ENCODE data around the gene KCNB1.

The KCNB1 gene

DNA sequence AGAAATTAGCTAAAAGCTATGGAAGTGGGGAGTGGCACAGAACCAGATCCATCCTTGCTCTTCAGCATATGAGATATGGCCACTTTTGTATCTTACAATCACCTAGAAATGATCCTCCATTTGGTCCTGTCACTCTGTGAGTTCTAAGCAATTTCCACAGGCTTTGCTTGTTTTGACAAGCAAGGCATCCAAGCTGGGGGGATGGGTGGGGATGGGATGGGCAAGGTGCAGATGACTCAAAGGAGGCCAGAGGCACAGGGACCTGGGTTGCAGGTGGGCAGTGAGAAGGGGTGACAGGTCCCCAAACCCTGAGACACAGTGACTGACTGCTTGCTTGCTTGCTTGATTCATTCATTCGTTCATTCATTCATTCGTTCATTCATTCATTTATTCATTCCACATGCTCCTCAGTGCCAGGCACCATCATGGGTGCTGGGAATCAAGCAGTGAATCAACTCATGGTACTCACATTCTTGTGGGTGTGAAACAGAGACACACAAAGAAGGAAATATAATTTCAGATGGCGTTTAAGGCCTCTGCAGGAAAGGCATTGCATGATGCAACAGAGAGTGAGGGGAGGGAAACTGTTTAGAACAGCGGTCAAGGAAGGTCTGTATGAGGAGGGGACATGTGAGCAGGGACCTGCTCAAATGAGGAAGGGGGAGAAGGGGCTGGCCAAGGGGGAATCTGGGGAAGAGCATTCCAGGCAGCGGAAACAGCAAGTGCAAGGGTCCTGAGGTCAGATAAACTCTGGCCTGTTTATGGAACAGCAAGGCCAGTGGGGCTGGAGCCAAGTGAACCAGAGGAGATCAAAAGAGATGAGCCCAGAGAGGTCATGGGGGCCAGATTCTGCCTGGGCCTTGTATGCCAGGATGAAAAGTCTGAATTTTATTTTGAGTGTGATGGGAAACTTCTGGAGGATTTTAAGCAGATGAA lies 3.4 kb downstream of the KCNB1 start:
- no peak for DNase-seq (ENCODE audit: low read depth)
- H3K4me3 ChIP-seq (ENCODE audit: low read depth, low read length): no peak overlapping the region
- no peak for TF ChIP-seq MYC (IDR thresholded peaks at IDR 0.05; ENCODE audit: low read depth, low read length)
- TF ChIP-seq, protein P1, sequence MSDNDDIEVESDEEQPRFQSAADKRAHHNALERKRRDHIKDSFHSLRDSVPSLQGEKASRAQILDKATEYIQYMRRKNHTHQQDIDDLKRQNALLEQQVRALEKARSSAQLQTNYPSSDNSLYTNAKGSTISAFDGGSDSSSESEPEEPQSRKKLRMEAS (IDR thresholded peaks at IDR 0.05; ENCODE audit: low read depth, low read length): no peak
- no peak for TF ChIP-seq POLR2A (IDR thresholded peaks at IDR 0.05; ENCODE audit: extremely low read depth, insufficient read length)
- no peak for TF ChIP-seq CTCF (IDR thresholded peaks at IDR 0.05; ENCODE audit: low read depth, low read length)

- TF ChIP-seq MYC (IDR thresholded peaks at IDR 0.05; ENCODE audit: low read depth, low read length): no peak
- TF ChIP-seq, protein P1 (IDR thresholded peaks at IDR 0.05; ENCODE audit: low read depth, low read length): no peak
- no peak for TF ChIP-seq CTCF (IDR thresholded peaks at IDR 0.05; ENCODE audit: low read depth, low read length)
- no peak for TF ChIP-seq POLR2A (IDR thresholded peaks at IDR 0.05; ENCODE audit: extremely low read depth, insufficient read length)
- H3K4me3 ChIP-seq (ENCODE audit: low read depth, low read length): no peak overlapping the region
- no peak for DNase-seq (ENCODE audit: low read depth)
These were observed 4.2 kb downstream of the KCNB1 start for GRCh38 chr20:49478266-49478665.

GRCh38 chr20:49477200-49477599 lies 5.3 kb downstream of the KCNB1 start:
- H3K4me3 ChIP-seq (ENCODE audit: low read depth, low read length): no peak overlapping the region
- DNase-seq (ENCODE audit: low read depth): no peak
- no peak for TF ChIP-seq CTCF (IDR thresholded peaks at IDR 0.05; ENCODE audit: low read depth, low read length)
- no peak for TF ChIP-seq MYC (IDR thresholded peaks at IDR 0.05; ENCODE audit: low read depth, low read length)

GRCh38 chr20:49476016-49476355 lies 6.5 kb downstream of the KCNB1 start:
- no peak for TF ChIP-seq CTCF (IDR thresholded peaks at IDR 0.05; ENCODE audit: low read depth, low read length)
- TF ChIP-seq MYC (IDR thresholded peaks at IDR 0.05; ENCODE audit: low read depth, low read length): no peak
- TF ChIP-seq, protein P1 (IDR thresholded peaks at IDR 0.05; ENCODE audit: low read depth, low read length): no peak
- no peak for TF ChIP-seq POLR2A (IDR thresholded peaks at IDR 0.05; ENCODE audit: extremely low read depth, insufficient read length)
- no peak for DNase-seq (ENCODE audit: low read depth)
- H3K4me3 ChIP-seq (ENCODE audit: low read depth, low read length): no peak overlapping the region

DNA sequence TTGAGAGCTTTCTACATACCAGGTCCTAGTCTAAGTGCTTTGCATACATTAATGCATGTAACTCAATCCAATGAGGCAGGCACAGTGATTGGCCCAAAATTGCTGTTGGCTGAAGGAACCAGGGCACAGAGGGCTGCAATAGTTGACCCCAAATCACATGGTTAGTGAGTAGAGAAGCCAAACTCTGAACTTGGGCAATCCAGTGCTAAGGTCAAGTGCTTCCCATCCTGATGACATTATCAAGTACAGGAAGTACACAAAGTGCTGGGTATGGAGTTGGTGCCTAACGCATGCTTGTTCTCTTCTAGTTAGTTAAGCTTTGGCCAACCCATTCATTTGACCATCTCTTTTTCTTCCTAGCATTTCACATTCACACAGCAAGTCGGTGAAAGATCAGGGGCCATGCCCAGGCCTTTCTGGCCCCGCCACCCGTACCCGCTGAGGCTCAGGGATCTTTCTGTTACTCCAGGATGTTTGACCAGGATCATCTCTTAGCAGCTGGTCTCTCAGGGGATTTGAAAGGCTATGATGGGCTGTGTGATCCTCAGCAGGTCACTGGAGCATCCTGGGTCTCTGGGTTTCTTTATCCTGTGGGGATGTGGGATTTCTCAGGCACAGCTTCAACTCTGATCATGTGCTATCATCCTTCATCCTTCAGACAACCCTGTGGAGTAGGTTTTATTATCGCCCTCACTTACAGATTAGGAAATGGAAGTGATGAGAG lies 7.0 kb downstream of the KCNB1 start:
- DNase-seq (ENCODE audit: low read depth): no peak
- H3K4me3 ChIP-seq (ENCODE audit: low read depth, low read length): no peak overlapping the region
- TF ChIP-seq CTCF (IDR thresholded peaks at IDR 0.05; ENCODE audit: low read depth, low read length): no peak
- TF ChIP-seq, protein P1 (IDR thresholded peaks at IDR 0.05; ENCODE audit: low read depth, low read length): no peak
- no peak for TF ChIP-seq POLR2A (IDR thresholded peaks at IDR 0.05; ENCODE audit: extremely low read depth, insufficient read length)
- no peak for TF ChIP-seq MYC (IDR thresholded peaks at IDR 0.05; ENCODE audit: low read depth, low read length)

All from NB4 (cell line).